HG03432 (cell line): ENCODE measurements around the gene DDX51.
"Not testable (repeated sequence)": the region's sequence is repeated elsewhere in the genome, so short reads cannot be mapped to it uniquely, and the experiment has no call there.

ENCODE experiments used
- ATAC-seq: cut with Tn5 transposase; IDR thresholded peaks from one replicate; pipeline ENCODE4 v1.9.1; 2021; ENCODE audit warnings: mild to moderate bottlenecking, moderate library complexity; ENCODE audit not compliant: unreplicated experiment

Gene DDX51

DNA sequence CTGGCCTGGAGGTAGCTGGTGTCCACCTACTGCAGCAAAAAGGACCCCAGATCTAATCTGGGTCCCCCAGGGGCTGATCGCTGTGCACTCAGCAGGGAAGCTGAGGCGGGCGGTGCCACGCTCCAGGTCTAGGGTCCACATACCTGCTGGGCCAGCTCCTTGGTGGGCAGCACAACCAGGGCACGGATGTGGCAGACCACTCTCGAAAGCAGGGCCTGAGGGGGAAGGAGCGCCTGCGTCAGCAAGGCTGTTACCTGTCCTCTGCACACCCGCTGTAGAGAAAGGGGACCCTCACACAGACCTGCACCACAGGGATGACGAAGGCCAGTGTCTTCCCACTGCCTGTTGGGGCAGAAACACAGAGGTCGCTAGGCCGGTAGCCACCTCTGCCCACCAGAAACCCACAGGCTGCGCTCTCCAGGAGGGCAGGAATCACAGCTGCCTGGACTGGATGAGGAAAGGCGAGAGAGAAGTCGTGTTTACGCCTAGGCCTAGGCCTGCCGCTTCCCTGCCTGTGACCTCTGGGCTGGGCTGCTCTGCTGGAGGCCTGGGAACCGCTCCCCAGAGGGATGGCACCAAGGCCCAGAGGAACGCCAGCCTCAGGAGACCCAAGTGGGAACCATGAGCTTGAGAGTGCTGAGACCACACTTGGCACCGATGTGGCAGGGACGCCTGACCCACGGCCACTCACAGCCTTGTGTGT, 2.0 kb downstream of the DDX51 start:
- ATAC-seq, result no peak

GRCh38 chr12:132140918-132141841, 2.9 kb downstream of the DDX51 start:
- ATAC-seq, result no peak

DNA sequence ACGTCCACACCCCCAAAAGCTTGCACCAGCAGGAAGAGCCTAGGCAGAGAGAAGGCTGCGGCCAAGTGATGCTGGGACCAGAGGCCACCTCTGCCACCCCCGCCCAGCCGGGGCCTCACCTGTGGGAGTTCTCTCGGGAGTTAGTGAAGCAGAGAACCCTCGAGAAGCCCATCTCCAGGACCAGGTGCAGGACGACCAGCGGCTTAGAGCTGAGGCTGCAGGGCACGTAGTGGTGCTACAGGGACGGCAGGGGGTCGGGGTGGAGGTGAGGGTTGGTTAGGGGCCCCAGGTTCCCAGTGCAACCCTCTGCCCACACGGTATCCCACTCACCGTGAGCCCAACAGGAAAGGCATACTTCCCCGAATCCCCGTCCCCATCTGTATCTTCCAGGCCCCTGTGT, 3.6 kb downstream of the DDX51 start:
- no peak for ATAC-seq

DNA sequence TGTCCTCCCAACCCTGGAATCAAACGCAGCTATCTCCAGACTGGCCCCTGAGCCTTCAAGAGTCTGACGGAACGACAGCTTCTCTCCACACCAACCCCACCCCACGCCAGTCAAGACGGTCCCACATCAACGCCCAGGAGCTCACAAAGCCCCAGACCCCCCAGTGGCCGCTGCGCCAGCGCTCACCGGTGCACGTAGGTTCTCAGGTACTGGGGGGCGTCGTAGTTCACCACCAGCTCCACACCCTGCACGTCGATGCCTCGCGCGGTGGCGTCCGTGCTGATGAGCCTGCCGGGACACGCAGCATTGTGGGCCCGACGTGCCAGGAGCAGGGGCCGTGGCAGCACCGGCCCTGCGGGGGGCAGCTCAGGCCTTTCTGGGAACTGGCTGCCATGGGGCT, 4.2 kb downstream of the DDX51 start:
- no peak for ATAC-seq

DNA sequence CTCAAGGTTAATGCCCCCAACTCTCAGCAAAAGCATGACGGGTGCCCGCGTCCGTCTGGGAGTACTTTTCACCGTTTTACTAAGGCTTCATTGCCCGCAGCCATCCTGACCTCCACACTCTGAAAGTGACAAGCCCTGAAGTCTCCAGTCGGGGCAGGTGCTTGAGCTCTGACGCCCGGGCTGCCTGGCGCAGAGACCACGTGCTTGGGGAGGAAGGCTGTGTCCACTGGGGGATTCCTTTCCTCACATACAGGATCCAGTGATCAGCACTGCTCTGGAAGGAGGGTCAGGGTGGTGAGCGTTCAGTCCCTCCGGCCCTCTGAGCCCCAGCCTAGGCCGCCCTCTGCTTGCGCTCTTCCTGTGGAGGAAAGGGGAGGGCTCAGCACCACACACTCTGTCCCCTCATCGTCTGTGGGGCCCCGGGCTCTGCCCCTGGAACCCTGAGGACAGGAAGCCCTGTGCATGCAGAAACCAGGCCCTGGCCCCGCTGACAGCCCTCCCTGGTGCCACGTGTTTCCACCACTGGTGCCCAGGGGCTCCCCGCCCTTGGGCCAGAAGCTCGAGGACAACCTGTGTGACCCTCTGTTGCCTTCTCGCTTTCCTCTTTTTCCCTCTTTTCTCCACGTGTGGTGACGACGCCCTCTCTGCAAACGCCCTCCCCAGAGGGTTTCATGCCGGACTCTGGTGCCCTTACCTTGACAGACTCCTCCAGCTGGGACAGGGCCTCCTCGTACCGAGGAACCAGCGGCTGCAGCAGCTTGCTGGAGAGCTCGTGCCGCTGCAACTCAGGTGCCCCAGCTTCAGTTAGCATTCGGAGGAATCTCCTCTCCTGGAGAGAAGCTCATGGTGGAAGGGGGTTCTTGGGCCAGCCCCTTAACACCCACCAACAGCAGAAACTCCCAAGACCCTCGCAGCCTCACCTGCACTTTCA, 4.9 kb downstream of the DDX51 start:
- ATAC-seq, result no peak

GRCh38 chr12:132137483-132138125, 6.5 kb downstream of the DDX51 start:
- no peak for ATAC-seq

- not testable (repeated sequence) for ATAC-seq
Measured at GRCh38 chr12:132136226-132136625, 7.9 kb downstream of the DDX51 start.

DNA sequence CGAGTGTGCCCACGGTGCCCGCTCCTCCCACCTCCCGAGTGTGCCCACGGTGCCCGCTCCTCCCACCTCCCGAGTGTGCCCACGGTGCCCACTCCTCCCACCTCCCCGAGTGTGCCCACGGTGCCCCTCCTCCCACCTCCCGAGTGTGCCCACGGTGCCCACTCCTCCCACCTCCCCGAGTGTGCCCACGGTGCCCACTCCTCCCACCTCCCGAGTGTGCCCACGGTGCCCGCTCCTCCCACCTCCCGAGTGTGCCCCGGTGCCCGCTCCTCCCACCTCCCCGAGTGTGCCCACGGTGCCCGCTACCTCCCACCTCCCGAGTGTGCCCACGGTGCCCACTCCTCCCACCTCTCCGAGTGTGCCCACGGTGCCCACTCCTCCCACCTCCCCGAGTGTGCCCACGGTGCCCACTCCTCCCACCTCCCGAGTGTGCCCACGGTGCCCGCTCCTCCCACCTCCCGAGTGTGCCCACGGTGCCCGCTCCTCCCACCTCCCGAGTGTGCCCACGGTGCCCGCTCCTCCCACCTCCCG, 9.4 kb downstream of the DDX51 start:
- not testable (repeated sequence) for ATAC-seq

- ATAC-seq, result no peak
Measured at GRCh38 chr12:132133952-132134652, 10.0 kb downstream of the DDX51 start.

DNA sequence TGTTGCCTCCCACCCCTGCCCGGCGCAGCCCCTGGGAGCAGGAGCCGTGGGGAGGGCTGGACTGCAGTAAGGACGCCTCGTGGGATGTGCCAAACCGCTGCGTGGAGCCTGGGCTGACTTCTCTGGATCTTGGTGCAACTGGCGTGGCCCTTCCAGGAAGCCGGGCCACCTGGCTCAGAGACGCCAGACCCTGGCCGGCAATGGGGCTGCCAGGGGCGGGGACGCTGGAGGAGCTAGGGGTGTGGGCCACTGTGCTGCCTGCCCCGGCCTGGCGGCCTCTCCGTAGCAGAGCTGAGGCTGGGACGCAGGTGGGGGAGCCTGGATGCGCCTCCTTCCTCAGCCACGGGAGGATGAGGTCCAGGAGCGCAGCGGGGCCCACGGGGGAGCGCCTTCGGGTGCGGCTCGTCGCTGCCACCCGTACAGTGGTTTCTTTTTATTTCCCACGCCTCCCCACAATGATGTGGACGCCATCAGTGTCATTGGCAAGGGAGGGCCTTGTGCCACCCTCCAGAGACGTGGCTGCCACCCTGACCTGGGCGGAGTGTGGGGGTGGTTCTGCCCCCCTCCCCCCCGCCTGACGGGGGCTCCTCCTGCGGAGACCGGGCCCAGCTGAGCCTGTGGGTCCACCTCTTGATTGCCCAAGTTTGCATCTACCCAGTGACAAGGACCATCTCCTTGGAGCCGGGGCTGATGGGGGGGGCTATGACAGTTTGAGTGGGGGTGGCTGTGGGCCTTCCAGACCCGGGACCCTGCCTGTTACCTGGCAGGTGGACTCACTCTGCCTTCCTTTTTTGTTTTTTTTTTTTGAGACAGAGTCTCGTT, 11.3 kb downstream of the DDX51 start:
- no peak for ATAC-seq

DNA sequence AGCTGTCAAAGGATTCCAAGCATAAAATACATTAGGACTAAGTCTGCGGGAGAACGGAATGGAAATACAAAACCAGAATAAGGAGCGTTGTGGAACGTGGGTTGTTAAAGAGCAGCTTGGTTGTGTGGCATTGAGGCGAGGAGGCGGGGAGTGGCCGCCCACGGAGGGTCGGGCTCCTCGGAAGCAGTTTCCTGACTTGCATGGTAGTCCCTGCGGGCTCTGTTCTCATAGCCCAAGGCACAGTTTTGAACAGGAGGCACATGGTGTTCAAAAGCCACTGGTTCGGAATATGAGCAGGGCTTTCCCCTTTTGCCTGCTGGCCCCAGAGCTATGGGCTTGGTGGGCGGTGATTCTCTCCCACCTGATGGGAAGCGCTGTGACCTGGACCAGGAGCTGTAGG, 12.2 kb downstream of the DDX51 start:
- no peak for ATAC-seq

DNA sequence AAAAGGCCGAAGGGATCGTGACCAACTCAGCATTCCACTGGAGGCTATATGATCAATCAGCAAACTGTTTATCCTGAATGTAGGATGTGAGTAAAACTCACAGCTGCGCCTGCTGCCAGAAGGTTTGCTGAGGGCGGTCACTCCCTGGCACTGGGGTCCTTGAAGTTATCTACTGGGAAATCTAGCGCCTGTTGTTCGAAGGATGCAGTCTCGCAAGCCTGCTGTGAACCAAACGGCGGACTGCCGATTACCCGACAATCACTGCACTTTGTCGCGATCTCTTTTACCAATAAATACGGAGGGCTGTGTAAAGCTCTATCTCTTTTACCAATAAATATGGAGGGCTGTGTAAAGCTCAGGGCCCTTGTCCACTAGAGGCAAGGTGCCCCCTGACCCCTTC, 12.9 kb downstream of the DDX51 start:
- no peak for ATAC-seq

GRCh38 chr12:132130690-132131089, 13.4 kb downstream of the DDX51 start:
- ATAC-seq, result no peak

DNA sequence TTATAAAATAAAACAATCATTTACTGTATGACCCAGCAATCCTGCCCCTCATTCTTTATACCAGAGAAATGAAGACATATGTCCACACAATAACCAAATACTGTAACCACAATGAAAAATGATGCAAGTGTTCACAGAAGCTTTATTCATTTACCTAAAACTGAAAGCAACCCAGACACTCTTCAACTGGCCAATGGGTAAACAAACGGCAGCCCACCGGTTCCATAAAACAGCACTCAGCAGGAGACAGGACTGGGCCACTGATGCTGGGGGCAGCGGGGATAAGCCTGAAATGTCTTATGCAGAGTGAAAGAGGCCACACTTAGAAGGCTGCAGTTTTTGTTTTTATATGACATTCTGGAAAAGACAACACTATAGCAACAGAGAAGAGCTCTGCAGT, 15.1 kb downstream of the DDX51 start:
- no peak for ATAC-seq

- no peak for ATAC-seq
Measured at GRCh38 chr12:132127041-132127440, 17.1 kb downstream of the DDX51 start.

GRCh38 chr12:132125736-132126135, 18.4 kb downstream of the DDX51 start:
- no peak for ATAC-seq

GRCh38 chr12:132124766-132125425, 19.2 kb downstream of the DDX51 start:
- no peak for ATAC-seq
